HG03175 (cell line): ENCODE results near the gene USP37.

Source experiments
- ATAC-seq: cut with Tn5 transposase; IDR thresholded peaks from one replicate; pipeline ENCODE4 v1.9.1; 2021; ENCODE audit warnings: mild to moderate bottlenecking, moderate library complexity; ENCODE audit not compliant: unreplicated experiment

USP37 gene

GRCh38 chr2:218568190-218569037 is at the start of gene USP37, which contains the start of gene CNOT9:
USP37 (minus strand) TSS chr2:218568351; CDS start chr2:218558653, 9,698 bp downstream.
CNOT9 (plus strand) TSS chr2:218568839; CDS start chr2:218568955, 116 bp downstream.
- peak; percentile 87 for ATAC-seq

GRCh38 chr2:218615868-218616315 is 47.7 kb upstream of the USP37 start:
- no peak for ATAC-seq

GRCh38 chr2:218607436-218608115 is 39.4 kb upstream of the USP37 start, which contains the start of gene PLCD4:
PLCD4 (plus strand) TSS chr2:218607899; CDS start chr2:218615740, 7,841 bp downstream.
- no peak for ATAC-seq

GRCh38 chr2:218605432-218605831 is 37.3 kb upstream of the USP37 start:
- ATAC-seq, result no peak

GRCh38 chr2:218585541-218585940 is 17.4 kb upstream of the USP37 start:
- ATAC-seq, result no peak

- no peak for ATAC-seq
Observed at GRCh38 chr2:218583983-218584850, 16.1 kb upstream of the USP37 start.

GRCh38 chr2:218582076-218582475 is 13.9 kb upstream of the USP37 start:
- no peak for ATAC-seq

- no peak for ATAC-seq
Observed at GRCh38 chr2:218578272-218578877, 10.2 kb upstream of the USP37 start.

- no peak for ATAC-seq
Observed at GRCh38 chr2:218577482-218578220, 9.5 kb upstream of the USP37 start.

- no peak for ATAC-seq
Observed at GRCh38 chr2:218576854-218577253, 8.7 kb upstream of the USP37 start.

- ATAC-seq, result no peak
Observed at GRCh38 chr2:218570850-218571249, 2.7 kb upstream of the USP37 start.

- ATAC-seq, result no peak
Observed at GRCh38 chr2:218569661-218570500, 1.7 kb upstream of the USP37 start.

- ATAC-seq, result peak; percentile 25
Observed at GRCh38 chr2:218569038-218569431, 884 bp upstream of the USP37 start.

- ATAC-seq, result peak; percentile 35
Observed at GRCh38 chr2:218567797-218568189, 358 bp downstream of the USP37 start.

- no peak for ATAC-seq
Observed at GRCh38 chr2:218566296-218566695, 1.9 kb downstream of the USP37 start.

- no peak for ATAC-seq
Observed at GRCh38 chr2:218564056-218564455, 4.1 kb downstream of the USP37 start.

GRCh38 chr2:218558986-218559385 is 9.2 kb downstream of the USP37 start:
- ATAC-seq, result no peak

GRCh38 chr2:218557941-218558340 is 10.2 kb downstream of the USP37 start:
- ATAC-seq, result no peak

GRCh38 chr2:218555527-218555926 is 12.6 kb downstream of the USP37 start:
- no peak for ATAC-seq
